ENCODE data around the gene CHRNB4. TPM values are rescaled to one million over a fixed set of nuclear protein-coding genes. Genes with fewer than 3 reads are reported as not detected.
"Not testable (repeated sequence)": the region's sequence is repeated elsewhere in the genome, so short reads cannot be mapped to it uniquely, and the experiment has no call there.

Gene CHRNB4
- total RNA-seq, 1 donor from 2014 or later = 0.72 TPM

DNA sequence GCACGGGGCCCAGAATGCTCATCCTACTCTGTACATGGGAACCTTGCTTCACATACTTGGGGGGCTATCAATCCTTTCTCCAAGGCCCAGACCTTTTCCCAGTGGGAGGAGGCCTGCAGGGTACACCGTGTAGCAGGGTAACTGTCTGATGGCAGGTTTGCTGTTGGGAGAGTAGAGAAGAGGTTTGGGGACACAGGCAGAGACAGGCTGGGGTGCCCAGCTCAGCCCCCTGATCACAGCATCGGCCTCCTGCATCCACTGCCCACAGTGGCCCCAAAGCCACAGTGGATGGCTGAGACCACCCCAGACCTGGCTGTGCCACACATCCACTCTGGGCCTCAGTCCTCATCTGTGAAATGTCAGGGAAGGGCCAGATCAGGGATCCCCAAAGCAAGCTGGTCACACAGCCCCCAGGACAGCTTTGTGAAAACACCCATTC lies 25.8 kb downstream of the CHRNB4 start:
- ATAC-seq = no peak

DNA sequence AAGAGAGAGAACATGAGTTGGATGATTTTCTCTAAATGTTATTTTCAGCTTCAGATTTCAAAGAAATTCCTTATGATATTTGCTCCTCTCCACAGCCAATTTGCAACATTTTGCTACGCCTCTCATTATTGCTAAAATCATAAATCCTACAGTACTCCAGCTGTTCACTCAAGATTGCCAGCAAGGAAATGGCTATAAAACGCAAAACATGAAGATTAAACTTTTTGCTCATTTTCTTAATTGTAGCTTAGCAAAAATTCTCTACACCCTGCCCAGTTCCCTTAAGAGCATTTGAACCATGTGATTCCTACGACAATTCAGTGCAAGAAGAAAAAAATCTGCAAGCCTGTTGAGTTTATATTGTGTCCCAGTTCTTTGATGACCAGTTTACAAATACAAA lies 27.0 kb downstream of the CHRNB4 start:
- no peak for ATAC-seq

DNA sequence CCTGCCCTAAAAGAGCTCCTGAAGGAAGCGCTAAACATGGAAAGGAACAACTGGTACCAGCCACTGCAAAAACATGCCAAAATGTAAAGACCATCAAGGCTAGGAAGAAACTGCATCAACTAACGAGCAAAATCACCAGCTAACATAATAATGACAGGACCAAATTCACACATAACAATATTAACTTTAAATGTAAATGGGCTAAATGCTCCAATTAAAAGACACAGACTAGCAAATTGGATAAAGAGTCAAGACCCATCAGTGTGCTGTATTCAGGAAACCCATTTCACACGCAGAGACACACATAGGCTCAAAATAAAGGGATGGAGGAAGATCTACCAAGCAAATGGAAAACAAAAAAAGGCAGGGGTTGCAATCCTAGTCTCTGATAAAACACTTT lies 31.5 kb downstream of the CHRNB4 start:
- not testable (repeated sequence) for ATAC-seq

DNA sequence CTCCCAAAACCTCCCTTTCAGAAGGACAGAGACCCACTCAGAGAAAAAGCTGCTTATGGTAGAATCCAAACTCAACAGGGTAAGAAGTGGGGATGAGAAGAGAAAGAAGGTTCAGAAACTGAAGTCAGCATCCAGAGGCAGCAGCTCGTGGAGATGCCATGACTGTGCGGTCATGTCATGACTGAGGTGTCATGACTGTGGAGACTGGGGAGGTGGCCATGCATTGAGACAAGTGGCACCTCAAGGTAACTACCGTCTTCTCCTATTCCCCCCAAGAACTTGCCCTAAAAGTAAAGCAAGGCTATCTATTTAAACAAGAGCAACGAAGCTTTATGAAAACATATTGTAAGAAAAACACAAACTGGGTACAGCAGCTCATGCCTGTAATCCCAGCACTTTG lies 35.3 kb downstream of the CHRNB4 start:
- no peak for ATAC-seq

DNA sequence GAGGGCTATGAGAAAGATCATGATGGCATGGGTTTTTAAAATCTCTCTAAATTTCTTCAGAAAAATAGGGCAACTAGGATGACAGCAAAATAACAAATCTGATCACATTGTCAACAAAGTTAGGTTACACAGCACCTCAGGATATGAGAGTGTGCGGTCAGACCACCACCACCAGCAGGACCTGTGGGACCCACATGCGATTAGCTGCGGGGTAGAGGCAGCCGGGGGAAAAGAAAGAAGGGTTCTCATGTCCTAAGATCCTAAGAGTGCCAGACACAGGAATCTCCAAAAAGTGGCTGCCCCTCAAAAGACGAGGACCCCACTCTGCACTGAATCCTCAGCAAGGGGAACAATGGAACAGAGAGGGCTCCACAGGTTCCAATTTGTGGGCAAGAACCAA lies 35.8 kb downstream of the CHRNB4 start:
- no peak for ATAC-seq

DNA sequence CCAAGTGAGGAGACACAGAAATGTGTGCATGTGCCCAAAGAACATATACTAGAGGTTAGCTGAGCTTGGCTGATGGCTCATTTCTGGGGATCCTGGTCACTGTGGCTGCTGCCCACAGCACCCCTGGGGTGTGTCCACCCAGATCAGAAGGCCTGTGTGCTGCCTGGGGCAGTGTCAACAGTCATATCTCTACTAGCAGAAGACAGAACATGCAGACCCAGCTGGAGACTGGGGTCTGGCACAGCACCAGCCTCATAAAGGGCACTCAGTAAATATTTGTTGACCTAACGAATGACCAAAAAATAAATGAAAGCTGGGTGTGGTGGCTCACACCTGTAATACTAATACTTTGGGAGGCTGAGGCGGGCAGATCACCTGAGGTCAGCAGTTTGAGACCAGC lies 36.6 kb downstream of the CHRNB4 start:
- no peak for ATAC-seq

DNA sequence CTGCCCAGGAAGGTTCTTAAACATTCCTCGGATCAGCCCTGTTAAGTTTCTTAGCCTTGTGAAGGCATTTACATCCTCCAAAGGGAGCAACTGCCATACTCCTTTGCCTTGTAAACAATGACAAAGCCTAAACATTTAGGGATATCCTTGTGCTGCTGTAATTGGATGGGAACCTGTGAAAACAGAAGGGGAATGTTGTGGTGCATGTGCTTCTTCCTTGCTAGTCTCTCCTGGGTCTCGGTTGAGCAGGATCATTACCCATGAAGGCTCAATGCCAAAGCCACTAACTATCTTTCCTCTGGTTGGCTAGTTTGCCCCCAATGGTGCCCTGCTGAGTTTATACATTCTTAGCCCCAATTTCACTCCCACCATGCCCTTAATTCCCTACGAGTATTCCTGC lies 37.5 kb downstream of the CHRNB4 start:
- no peak for ATAC-seq

DNA sequence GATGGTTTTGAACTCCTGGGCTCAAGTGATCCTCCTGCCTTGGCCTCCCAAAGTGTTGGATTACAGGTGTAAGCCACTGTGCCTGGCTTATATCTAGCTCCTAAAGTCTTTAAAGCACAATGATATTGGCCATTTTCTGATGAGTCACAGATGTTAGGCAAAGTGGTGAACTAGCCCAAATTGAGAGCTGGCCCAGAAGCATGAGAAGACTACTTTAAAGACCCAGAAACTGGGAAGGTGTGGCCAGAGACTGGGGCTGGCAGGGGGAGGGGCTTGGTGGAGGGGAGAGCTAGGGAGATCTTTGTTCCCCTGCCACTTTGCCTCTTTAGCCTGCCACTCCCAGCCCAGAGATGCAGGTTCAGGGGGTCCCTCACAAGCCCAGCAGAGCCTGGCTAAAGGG lies 41.8 kb downstream of the CHRNB4 start:
- ATAC-seq = no peak

DNA sequence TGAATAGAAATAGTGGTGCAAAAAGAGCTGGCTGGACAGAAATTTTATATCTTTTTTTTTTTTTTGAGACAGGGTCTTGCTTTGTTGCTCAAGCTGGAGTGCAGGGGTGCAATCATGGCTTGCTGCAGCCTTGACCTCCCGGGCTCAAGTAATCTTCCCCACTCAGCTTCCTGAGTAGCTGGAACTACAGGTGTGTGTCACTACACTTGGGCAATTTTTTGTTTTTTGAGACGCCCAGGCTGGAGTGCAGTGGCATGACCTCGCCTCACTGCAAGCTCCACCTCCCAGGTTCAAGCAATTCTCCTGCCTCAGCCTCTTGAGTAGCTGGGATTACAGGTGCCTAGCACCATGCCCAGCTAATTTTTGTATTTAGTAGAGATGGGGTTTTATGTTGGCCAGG lies 42.7 kb downstream of the CHRNB4 start:
- peak; percentile 75 for ATAC-seq

DNA sequence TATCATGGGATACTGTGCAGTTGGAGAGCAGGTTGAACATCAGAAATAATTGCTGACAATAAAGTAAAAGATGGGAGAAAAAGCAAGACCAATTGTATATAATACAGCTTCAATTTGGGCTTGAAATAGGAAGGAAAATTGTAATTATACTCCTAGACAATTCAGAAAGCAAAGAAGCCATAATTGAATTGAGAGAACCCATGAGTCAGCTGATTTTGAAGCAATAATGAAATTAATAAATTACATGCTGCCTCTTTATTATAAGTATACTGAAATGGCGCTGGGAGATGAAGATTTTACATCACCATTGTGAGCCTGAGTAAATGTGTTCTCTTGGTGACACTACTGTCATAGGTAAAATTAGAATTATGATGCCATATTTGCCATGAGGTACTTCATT lies 43.4 kb downstream of the CHRNB4 start:
- no peak for ATAC-seq

DNA sequence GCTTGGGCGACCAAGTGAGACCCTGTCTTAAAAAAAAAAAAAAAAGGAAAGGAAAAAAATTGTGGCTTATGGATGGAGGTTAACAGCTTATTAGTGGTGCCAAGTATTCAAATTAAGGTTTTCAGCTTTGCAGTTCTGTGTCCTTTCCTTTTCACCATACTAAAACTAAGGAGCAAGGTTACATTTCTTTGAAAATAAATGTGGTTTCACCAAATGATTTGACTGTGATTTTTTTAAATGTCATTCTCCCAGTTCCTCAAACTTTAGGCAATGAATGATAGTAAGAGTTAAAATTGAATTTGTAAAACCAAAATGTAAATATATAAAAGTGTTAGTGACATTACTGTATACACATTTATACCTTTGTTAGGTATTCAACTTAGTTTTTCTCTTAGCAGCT lies 66.1 kb downstream of the CHRNB4 start:
- no peak for ATAC-seq

Other genes starting within 250 kb of the CHRNB4 start
- 33.0 TPM for gene IREB2, start 203.0 kb downstream of the CHRNB4 start, total RNA-seq
- 4.3 TPM for gene HYKK, start 133.6 kb downstream of the CHRNB4 start, total RNA-seq
- gene PSMA4, start 100.8 kb downstream of the CHRNB4 start, total RNA-seq = 133 TPM
- 4.3 TPM for gene CHRNA5, start 75.7 kb downstream of the CHRNB4 start, total RNA-seq
- gene CHRNA3, start 20.2 kb downstream of the CHRNB4 start, total RNA-seq = 0.20 TPM
- 0.48 TPM for gene ADAMTS7, start 170.3 kb upstream of the CHRNB4 start, total RNA-seq
- gene MORF4L1, start 231.7 kb upstream of the CHRNB4 start, total RNA-seq = 128 TPM